HepG2 (cell line): Measurements from ENCODE around the gene ECHS1.

ENCODE experiments used
- FOXM1 ChIP-seq: sonication (generic); formaldehyde crosslinking; IDR thresholded peaks from 2 replicates; pipeline ENCODE4 v1.5.0; 2020; ENCODE audit warnings: missing genetic modification reagents
- KLF15 ChIP-seq: sonication (generic); formaldehyde crosslinking; IDR thresholded peaks from 2 replicates; pipeline ENCODE4 v1.8.1; 2023; ENCODE audit warnings: borderline replicate concordance, mild to moderate bottlenecking, inconsistent platforms, missing genetic modification reagents, mixed read lengths
- NFYB ChIP-seq: sonication (generic); formaldehyde crosslinking; IDR thresholded peaks from 2 replicates; pipeline ENCODE4 v1.4.0; 2020; ENCODE audit warnings: missing genetic modification reagents
- REST ChIP-seq, 2 experiments: IDR thresholded peaks; 2 replicates each; pipeline ENCODE4 v1.6.1; 2011 to 2012; ENCODE audit warnings: low read length in 2 of 2, borderline replicate concordance in 1 of 2, low read depth in 1 of 2, mild to moderate bottlenecking in 1 of 2, moderate library complexity in 1 of 2
- YY1 ChIP-seq: IDR thresholded peaks from 2 replicates; pipeline ENCODE4 v1.6.1; 2011; ENCODE audit warnings: low read length, low read depth, moderate library complexity, mild to moderate bottlenecking; ENCODE audit not compliant: insufficient read depth, insufficient replicate concordance
- ZKSCAN1 ChIP-seq: fragments of 150-350 bp; IDR thresholded peaks from 2 replicates; pipeline ENCODE4 v1.6.1; 2014; ENCODE audit warnings: low read length

GRCh38 chr10:133343558-133343957, 29.6 kb downstream of the ECHS1 start:
- TF ChIP-seq FOXM1 (no peak), KLF15 (CRISPR knock-in tag) (no peak), YY1 (no peak), NFYB (no peak), ZKSCAN1 (no peak), REST (IDR thresholded peaks at IDR 0.05; ENCODE audit: borderline replicate concordance in 1 of 2, low read depth in 1 of 2, low read length in 2 of 2) (no peak)
